ENCODE results near the gene RET. TPM values are rescaled to one million over a fixed set of nuclear protein-coding genes. Genes with fewer than 3 reads are reported as not detected.
A peak's percentile ranks its signal among the peaks of the same experiment; 100 is the strongest.

RET gene
- polyA plus RNA-seq, 3 donors = 18.8 to 43.4 (median 23.8) TPM

DNA sequence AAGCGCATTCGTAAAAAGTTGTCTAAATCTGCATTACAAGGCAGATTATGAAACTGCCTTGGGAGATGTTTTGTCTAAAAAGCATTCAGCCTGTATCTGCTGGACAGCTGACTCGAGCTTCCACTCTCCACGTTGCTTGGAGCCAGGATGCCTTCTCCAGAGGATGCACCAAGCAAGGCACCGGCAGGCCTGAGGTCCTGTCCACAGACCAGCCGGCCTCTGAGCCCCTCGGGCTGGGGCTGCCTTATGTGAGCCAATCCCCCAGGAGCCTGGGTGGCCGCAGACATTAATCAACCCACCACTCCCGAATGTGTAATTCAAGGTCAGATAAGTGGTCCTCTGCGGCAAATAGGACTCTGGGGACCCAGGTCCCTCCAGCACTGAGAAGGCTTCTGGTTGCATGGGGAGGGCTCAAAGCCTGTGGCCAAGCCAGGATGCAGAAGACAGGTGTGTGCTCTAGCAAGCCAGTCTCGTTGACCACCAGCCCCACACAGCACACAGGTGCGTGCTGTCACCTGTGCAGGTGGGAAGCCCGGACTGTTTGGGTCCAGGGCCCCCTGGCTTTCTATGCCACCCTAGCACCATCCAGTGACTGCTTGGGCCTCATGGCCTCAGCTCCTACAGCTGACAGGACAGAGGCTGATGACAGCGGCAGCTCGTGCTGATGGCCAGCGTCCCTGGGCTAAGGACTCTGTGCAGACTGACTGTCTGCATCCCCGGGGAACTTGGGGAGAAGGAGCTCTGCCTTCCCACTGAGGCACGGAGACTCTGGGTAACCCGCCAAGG is 4.8 kb upstream of the RET start:
- DNase-seq (ENCODE audit: extremely low read depth in 1 of 11, low read depth in 9 of 11, low spot score in 4 of 11) = no peak

DNA sequence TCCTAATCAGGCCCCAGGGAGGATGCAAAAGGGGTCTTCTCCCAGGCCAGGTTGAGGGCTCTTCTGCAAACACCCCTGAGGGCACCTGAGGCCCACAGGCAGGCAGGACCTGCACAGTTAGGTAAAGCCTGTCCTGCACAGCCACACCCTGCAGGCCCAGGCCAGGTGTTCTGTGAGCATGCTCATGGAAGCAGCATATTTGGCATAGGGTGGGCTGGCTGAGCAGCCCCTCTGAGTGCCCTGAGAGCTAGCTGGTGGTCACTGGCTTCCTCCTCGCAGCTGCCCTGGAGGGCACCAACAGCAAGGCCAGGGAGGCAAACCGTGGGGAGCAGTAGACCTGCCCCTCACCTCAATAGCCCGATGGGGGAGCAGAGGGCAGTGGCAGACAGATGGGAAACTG is 3.7 kb upstream of the RET start:
- DNase-seq (ENCODE audit: extremely low read depth in 1 of 11, low read depth in 9 of 11, low spot score in 4 of 11) = no peak

- no peak for DNase-seq (ENCODE audit: extremely low read depth in 1 of 11, low read depth in 9 of 11, low spot score in 4 of 11)
Observed at GRCh38 chr10:43073721-43074120, 3.1 kb upstream of the RET start.

- no peak for DNase-seq (ENCODE audit: extremely low read depth in 1 of 11, low read depth in 9 of 11, low spot score in 4 of 11)
Observed at GRCh38 chr10:43074409-43074808, 2.5 kb upstream of the RET start.

DNA sequence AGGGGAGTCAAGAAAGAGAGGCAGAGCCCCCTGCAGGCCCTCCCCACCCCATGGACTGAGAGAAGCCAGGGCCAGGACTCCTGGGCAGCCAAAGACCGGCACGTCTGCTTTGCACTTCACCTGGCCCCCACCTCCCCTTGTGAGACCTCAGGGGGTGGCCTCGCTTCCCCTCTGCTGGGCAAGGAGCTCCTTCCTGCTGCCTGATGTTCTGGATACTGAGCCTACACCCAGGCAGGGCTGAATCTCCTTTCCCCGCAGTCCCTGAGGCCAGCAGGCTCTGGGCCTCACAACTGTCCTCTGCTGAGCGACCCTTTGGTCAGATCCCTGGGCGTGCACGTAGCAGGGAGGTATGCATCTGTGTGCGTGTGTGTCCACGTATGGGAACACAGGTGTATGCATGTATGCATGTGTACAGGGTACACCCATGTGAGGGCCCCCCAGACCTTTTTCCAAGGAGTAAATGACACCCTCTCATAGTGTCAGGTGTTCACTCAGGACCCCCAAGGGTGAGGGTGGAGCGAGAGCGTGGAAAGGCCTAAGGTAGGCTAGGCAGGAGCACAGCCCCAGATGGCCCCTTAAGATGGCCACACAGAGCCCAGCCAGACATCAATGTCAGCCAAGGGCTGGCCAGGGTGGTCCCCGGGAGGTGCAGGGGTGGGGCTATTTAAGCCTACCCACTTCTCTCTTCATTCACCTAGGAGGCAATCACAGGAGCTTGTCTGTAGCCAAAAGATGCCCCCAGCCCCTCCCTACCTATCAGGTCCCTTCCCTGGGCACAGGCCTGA is 1.9 kb upstream of the RET start:
- no peak for DNase-seq (ENCODE audit: extremely low read depth in 1 of 11, low read depth in 9 of 11, low spot score in 4 of 11)

- no peak for DNase-seq (ENCODE audit: extremely low read depth in 1 of 11, low read depth in 9 of 11, low spot score in 4 of 11)
Observed at GRCh38 chr10:43075612-43076003, 1.3 kb upstream of the RET start.

DNA sequence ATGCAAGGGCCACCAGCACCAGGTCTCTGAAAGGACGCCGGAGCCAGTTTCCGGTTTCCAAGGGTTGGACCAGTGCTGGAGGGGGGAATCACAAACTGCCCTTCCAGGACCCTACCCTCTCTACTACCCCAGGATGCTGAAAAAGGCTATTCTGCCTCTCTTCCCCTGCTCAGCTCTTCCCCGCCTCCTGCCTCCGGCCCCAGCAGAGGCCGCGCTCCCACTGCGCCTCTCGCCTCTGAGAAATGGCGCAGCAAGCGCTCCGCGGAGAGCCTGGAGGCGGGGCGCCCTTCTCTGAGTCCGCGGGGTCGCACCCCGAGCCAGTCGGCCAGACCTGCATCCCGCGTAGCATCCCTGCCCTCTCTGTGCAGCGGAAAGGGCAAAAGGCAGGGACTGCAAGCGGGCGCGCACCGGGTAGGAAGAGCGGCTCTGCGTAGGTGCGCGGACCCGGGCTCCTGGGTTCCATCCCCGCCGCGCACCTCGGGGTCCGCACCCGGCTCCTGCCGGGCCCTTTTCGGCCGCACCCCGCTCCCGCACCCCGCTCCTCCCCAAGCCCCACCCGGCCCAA is 476 bp upstream of the RET start:
- no peak for DNase-seq (ENCODE audit: extremely low read depth in 1 of 11, low read depth in 9 of 11, low spot score in 4 of 11)

GRCh38 chr10:43077421-43078171 is 727 bp downstream of the RET start:
- no peak for DNase-seq (ENCODE audit: extremely low read depth in 1 of 11, low read depth in 9 of 11, low spot score in 4 of 11)

DNA sequence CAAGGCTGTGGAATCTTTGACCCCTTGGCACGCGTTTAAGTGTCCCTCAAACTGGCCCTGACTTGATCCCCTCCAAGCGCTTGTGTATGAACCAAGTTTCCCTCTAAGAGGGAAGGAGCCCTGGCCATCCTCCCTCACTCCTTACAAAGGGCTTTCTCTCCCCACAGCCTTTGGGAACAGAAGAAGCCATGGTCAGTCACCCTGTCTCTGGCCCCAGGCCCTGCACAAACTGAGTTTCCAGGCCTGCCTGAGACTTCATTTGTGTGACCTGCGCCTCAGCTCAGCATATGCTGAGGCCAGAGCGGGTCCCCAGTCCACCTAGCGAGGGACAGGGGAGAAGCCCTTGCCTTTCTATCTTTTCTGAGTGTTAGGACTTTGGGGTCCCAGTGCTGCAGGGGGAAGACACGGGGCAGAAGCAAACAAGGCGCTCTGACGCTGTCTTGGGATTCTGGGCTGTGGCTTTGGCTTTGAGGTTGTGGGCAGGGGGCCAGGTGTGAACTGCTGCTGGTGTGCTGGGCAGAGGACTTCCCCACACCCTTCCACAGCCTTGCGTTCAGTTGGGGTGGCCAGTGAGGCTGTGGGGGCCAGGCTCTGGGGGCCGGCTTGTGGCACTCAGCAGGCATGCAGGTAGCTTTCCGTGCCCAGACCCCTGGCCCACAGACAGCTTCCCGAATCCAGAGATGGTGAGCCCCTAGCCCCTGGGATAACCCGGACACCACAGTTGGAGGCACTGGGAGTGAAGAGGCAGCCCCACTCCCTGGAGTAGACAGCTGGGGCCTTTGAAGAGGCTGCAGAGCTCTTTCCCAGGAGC is 1.5 kb downstream of the RET start:
- no peak for DNase-seq (ENCODE audit: extremely low read depth in 1 of 11, low read depth in 9 of 11, low spot score in 4 of 11)

- DNase-seq (ENCODE audit: extremely low read depth in 1 of 11, low read depth in 9 of 11, low spot score in 4 of 11) = peak in 1 of 11 donors; percentile 20
Observed at GRCh38 chr10:43078986-43079273, 2.1 kb downstream of the RET start.

GRCh38 chr10:43079856-43080255 is 3.0 kb downstream of the RET start:
- no peak for DNase-seq (ENCODE audit: extremely low read depth in 1 of 11, low read depth in 9 of 11, low spot score in 4 of 11)

- DNase-seq (ENCODE audit: extremely low read depth in 1 of 11, low read depth in 9 of 11, low spot score in 4 of 11) = no peak
Observed at GRCh38 chr10:43082087-43082486, 5.2 kb downstream of the RET start.

GRCh38 chr10:43082746-43083145 is 5.9 kb downstream of the RET start:
- DNase-seq (ENCODE audit: extremely low read depth in 1 of 11, low read depth in 9 of 11, low spot score in 4 of 11) = no peak

DNA sequence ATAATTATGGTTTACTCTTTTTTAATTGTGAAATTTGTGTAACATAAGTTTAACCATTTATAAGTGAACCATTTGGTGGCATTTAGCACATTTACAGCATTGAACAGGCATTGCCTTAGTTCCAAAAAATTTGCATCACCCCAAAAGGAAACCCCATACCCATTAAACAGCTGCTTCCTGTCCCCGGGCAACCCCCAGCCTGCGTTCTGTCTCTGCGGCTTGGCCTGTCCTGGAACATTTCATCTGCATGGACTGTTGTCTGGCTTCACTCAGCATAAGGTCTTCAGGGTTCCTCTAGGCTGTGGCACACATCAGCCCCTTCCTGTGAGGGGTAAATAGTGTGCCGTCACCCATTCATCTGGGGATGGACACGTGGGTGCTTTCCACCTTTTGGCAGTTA is 6.9 kb downstream of the RET start:
- DNase-seq (ENCODE audit: extremely low read depth in 1 of 11, low read depth in 9 of 11, low spot score in 4 of 11) = no peak

DNA sequence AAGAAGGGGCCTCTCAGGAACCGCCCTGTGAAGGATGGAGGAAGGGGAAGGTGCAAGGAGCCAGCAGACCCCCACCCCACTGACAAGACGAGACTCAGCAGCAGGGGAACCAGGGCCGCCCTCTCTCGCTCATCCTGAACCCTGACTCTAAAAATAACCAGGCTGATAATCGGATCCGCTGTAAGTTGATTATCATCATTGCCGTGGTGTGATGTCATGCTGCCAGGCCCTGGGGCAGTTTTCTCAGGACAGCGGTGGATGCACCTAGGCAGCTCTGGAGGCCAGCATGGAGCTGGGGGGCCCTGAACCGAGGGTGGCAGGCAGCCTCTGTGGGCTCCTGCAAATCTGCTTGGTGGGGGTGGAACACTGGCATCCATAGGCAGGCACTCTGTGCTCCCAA is 7.9 kb downstream of the RET start:
- DNase-seq (ENCODE audit: extremely low read depth in 1 of 11, low read depth in 9 of 11, low spot score in 4 of 11) = no peak

DNA sequence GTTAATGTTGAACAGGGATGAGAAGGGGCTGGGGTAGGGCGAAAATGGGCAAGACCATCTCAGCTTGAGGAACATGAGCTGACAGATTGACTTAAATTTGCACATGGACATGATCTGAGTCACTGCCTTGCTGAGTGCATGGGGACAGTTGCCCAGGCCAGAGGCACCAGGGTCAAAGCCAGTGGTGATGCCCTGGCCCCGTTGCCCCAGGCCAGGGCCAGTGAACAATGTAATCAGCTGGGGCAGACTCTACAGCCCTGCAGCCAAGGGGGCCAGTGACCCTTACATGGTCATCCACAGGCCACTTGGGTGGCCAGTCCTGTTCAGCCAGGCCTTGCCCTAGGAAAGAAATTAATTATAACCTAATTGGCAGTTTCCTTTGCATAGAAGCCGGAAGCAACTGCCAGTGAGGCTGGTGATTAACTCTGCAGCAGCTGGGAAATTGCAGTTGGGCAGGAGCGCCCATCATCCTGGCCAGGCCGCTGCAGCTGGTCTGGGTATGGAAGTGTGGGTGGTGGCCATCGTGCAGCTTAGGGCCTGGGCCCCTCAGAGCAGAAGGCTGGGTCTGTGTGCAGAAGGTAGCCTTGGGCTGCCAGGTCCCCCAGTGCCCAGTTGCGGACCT is 9.6 kb downstream of the RET start:
- no peak for DNase-seq (ENCODE audit: extremely low read depth in 1 of 11, low read depth in 9 of 11, low spot score in 4 of 11)

DNA sequence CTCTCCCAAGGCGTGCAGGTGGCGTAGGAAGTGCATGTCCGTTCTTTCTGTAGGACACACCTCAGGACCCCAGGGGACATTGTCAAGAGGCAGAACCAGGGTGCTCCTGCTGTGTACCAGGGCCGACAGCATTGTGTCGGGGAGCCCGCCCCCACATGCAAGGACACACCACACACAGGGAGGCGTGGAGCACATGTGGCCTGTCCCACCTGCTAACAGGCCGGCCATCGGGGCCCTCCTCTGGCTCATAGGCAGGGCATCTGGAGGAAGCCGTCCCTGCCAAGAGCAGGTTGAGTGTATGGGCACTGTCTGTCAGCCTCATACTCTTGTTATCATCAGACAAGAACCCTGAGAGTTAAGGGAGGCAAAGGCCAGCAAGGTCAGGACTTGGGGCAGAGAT is 12.7 kb downstream of the RET start:
- no peak for DNase-seq (ENCODE audit: extremely low read depth in 1 of 11, low read depth in 9 of 11, low spot score in 4 of 11)

DNA sequence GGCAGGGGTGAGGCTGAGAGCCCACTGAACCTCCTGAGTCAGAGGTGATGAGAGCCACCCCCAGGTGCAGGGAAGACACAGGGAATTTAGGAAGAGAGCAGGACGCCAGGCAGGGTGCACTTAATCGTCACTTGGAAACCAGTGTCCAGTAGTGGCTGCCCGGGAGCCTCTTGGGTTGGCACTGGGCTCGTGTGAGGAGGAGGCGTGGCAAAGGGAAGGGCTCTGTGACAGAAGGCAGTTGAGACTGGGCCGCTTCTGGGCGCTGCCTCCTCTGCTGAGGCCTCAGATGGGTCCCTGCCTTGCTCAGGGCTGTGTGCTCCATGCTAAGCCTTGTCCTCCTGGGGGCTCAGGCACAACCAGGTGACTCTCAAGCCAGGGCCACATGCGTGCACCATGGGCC is 13.3 kb downstream of the RET start:
- DNase-seq (ENCODE audit: extremely low read depth in 1 of 11, low read depth in 9 of 11, low spot score in 4 of 11) = no peak

DNA sequence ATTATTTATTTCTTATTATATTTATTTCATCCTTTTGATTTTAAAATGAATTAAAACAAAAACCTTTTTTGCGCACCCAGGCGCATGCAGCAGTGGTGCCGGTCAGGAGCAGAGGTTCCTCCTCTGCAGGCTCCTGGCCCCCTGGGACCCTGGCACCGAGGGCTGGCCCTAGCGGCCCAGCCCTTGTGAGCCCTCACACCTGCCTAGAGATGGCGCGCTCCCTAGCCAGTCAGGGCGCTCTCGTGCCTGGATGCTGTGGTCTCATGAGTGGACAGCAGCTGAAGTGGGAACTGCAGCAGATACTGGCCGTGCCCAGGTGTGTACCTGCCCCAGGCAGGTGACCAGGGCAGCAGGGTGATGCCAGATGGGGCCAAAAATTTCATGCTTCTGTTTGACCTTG is 13.8 kb downstream of the RET start:
- no peak for DNase-seq (ENCODE audit: extremely low read depth in 1 of 11, low read depth in 9 of 11, low spot score in 4 of 11)

All from renal cortex interstitium (tissue), 11 donors.